Astrocyte of the cerebellum (primary cell): ENCODE measurements around the gene OR6K2.

ENCODE experiments used
- DNase-seq: peaks from one replicate; pipeline ENCODE4 v3.0.0-alpha.2; 2011; ENCODE audit warnings: low read depth
- H3K4me3 ChIP-seq: 2 replicates; pipeline ENCODE4 v1.5.1; 2011; ENCODE audit warnings: mild to moderate bottlenecking, low read depth, low read length, moderate library complexity
- in situ Hi-C: cut with HindIII; loops from 2 replicates; pipeline ENCODE4 v1.10.0; 2017; ENCODE audit warnings: low sequenced_read_pairs
- TF ChIP-seq, protein P1 (sequence below): IDR thresholded peaks from 2 replicates; pipeline ENCODE4 v1.5.1; 2012; ENCODE audit warnings: low read length, low read depth, moderate library complexity, mild to moderate bottlenecking; ENCODE audit errors: missing control alignments

Gene OR6K2, protein sequence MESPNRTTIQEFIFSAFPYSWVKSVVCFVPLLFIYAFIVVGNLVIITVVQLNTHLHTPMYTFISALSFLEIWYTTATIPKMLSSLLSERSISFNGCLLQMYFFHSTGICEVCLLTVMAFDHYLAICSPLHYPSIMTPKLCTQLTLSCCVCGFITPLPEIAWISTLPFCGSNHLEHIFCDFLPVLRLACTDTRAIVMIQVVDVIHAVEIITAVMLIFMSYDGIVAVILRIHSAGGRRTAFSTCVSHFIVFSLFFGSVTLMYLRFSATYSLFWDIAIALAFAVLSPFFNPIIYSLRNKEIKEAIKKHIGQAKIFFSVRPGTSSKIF

DNA sequence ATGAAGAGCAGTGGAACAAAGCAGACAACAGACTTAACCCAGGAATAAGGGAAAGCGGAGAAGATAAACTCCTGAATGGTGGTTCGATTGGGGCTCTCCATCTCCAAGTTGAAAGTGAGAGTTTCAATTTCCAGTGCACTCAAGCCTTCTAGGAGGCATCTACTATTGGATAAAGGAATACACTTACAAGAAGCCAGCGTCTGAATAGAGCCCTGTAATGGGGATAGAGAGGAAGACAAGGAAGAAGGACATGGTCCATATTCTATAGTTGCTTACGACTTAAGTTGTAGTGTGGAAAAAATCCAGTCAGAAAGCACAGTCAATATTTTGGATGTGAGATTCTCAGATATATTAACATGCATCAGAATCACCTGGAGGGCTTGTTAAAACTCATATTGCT lies at the start of gene OR6K2:
Gene OR6K2, minus strand, starts transcription at position 101 of the 400 bp plus-strand sequence. Its CDS starts 0 bp downstream, at position 101.
- H3K4me3 ChIP-seq: no peak within 1 kb of the TSS
- TF ChIP-seq, protein P1, sequence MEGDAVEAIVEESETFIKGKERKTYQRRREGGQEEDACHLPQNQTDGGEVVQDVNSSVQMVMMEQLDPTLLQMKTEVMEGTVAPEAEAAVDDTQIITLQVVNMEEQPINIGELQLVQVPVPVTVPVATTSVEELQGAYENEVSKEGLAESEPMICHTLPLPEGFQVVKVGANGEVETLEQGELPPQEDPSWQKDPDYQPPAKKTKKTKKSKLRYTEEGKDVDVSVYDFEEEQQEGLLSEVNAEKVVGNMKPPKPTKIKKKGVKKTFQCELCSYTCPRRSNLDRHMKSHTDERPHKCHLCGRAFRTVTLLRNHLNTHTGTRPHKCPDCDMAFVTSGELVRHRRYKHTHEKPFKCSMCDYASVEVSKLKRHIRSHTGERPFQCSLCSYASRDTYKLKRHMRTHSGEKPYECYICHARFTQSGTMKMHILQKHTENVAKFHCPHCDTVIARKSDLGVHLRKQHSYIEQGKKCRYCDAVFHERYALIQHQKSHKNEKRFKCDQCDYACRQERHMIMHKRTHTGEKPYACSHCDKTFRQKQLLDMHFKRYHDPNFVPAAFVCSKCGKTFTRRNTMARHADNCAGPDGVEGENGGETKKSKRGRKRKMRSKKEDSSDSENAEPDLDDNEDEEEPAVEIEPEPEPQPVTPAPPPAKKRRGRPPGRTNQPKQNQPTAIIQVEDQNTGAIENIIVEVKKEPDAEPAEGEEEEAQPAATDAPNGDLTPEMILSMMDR: no peak
- in situ Hi-C loops: no loop called here
- no peak for DNase-seq

- TF ChIP-seq, protein P1: no peak
- no peak for DNase-seq
- in situ Hi-C loops: no loop called here
- no peak overlapping the region for H3K4me3 ChIP-seq
Observed at GRCh38 chr1:158735848-158736247, 35.4 kb upstream of the OR6K2 start.

- no peak overlapping the region for H3K4me3 ChIP-seq
- no peak for DNase-seq
- TF ChIP-seq, protein P1: no peak
- in situ Hi-C loops: no loop called here
Observed at GRCh38 chr1:158732524-158732923, 32.1 kb upstream of the OR6K2 start.

DNA sequence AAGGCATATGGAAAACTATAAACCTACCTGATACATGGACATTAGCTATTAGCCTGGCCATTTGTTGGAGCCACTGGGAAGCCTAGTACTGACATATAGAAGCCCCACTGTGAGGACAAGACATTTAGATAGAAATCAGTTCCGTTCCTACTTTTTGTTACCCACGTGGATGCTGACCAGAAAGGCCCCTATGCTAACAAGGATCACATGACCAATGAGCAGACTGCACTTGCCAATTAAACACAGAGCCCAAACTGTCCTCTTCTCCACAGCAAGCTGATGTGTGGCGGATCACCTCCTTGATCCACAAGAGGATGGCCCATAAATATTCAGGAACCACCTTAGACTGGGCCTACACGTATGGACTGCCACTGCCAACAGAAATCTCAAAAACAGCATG lies 31.3 kb upstream of the OR6K2 start:
- in situ Hi-C loops: no loop called here
- no peak for DNase-seq
- H3K4me3 ChIP-seq: no peak overlapping the region
- TF ChIP-seq, protein P1: no peak

- DNase-seq: no peak
- in situ Hi-C loops: no loop called here
- TF ChIP-seq, protein P1: no peak
- H3K4me3 ChIP-seq: no peak overlapping the region
Observed at GRCh38 chr1:158730453-158730852, 30.0 kb upstream of the OR6K2 start.

DNA sequence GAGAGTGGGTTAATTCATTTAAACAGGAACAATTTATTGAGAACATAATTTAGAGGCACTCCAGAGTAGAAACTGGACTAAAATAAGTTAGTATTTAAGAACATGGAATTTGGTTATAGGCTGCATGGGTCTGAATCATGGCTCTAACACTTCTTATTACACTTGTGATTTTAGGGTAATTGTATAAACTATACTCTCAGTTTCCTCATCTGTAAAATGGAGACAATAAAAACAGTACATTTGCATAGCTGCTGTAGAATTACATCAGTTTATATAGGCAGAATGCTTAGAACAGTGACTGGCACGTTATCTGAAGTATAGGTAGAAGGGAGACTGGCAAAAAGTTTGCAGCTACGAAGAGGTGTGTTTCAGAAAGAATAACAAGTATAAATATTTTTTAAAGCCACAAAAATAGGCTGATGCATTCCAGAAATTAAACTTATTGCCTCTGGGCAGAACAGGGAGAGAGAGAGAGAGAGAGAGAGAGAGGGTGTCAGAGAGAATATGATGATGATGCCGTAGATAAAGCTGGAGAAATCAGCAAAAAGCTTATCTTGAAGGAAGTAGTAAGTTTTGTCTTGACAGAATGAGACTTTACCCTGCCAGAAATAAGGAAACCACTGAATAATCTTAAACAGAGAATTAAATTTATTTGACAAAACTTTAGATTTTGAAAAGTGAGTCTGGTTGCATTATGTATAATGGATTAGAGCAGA lies 28.2 kb upstream of the OR6K2 start:
- no peak for DNase-seq
- in situ Hi-C loops: no loop called here
- TF ChIP-seq, protein P1: no peak
- no peak overlapping the region for H3K4me3 ChIP-seq
